Femur (tissue), 1 donor: ENCODE measurements around the gene CALCOCO1.
"Not testable (repeated sequence)": the region's sequence is repeated elsewhere in the genome, so short reads cannot be mapped to it uniquely, and the experiment has no call there.

Experiments
- DNase-seq: peaks from one replicate; pipeline ENCODE4 v3.0.0-alpha.2; 2017

The CALCOCO1 gene

GRCh38 chr12:53733051-53733806, 6.0 kb upstream of the CALCOCO1 start:
- no peak for DNase-seq

- DNase-seq = no peak
Measured at GRCh38 chr12:53729644-53730043, 2.4 kb upstream of the CALCOCO1 start.

GRCh38 chr12:53728206-53728605, 954 bp upstream of the CALCOCO1 start:
- DNase-seq = no peak

GRCh38 chr12:53726946-53727309, 324 bp downstream of the CALCOCO1 start:
- no peak for DNase-seq

GRCh38 chr12:53726341-53726740, 911 bp downstream of the CALCOCO1 start:
- no peak for DNase-seq

- DNase-seq = no peak
Measured at GRCh38 chr12:53725824-53726223, 1.4 kb downstream of the CALCOCO1 start.

- no peak for DNase-seq
Measured at GRCh38 chr12:53722450-53723041, 4.7 kb downstream of the CALCOCO1 start.

- no peak for DNase-seq
Measured at GRCh38 chr12:53720946-53721345, 6.3 kb downstream of the CALCOCO1 start.

- DNase-seq = no peak
Measured at GRCh38 chr12:53719649-53720048, 7.6 kb downstream of the CALCOCO1 start.

GRCh38 chr12:53718567-53718966, 8.7 kb downstream of the CALCOCO1 start:
- DNase-seq = not testable (repeated sequence)

GRCh38 chr12:53717319-53717718, 9.9 kb downstream of the CALCOCO1 start:
- no peak for DNase-seq

- no peak for DNase-seq
Measured at GRCh38 chr12:53714004-53714403, 13.2 kb downstream of the CALCOCO1 start.

- no peak for DNase-seq
Measured at GRCh38 chr12:53713516-53713915, 13.7 kb downstream of the CALCOCO1 start.

GRCh38 chr12:53712059-53712643, 15.1 kb downstream of the CALCOCO1 start:
- DNase-seq = no peak

- DNase-seq = no peak
Measured at GRCh38 chr12:53710091-53710490, 17.2 kb downstream of the CALCOCO1 start.

- no peak for DNase-seq
Measured at GRCh38 chr12:53709671-53710070, 17.6 kb downstream of the CALCOCO1 start.

- no peak for DNase-seq
Measured at GRCh38 chr12:53706080-53706479, 21.2 kb downstream of the CALCOCO1 start.

GRCh38 chr12:53703756-53704155, 23.5 kb downstream of the CALCOCO1 start:
- no peak for DNase-seq

GRCh38 chr12:53701518-53702264, 25.6 kb downstream of the CALCOCO1 start:
- DNase-seq = peak; percentile 89

- no peak for DNase-seq
Measured at GRCh38 chr12:53700567-53700966, 26.7 kb downstream of the CALCOCO1 start.

GRCh38 chr12:53699678-53700025, 27.6 kb downstream of the CALCOCO1 start:
- DNase-seq = no peak

- no peak for DNase-seq
Measured at GRCh38 chr12:53698948-53699677, 28.1 kb downstream of the CALCOCO1 start.
